GM19193 (cell line): Measurements from ENCODE around the gene HMGXB3.

Source experiments
- POLR2A ChIP-seq: IDR thresholded peaks from 4 replicates; pipeline ENCODE4 v1.6.1; 2011; ENCODE audit not compliant: insufficient read depth, insufficient read length; ENCODE audit errors: extremely low read depth

The HMGXB3 gene

GRCh38 chr5:150077060-150077459, 76.5 kb downstream of the HMGXB3 start:
- TF ChIP-seq POLR2A = no peak

- no peak for TF ChIP-seq POLR2A
These were observed 77.7 kb downstream of the HMGXB3 start for GRCh38 chr5:150077996-150078801.

DNA sequence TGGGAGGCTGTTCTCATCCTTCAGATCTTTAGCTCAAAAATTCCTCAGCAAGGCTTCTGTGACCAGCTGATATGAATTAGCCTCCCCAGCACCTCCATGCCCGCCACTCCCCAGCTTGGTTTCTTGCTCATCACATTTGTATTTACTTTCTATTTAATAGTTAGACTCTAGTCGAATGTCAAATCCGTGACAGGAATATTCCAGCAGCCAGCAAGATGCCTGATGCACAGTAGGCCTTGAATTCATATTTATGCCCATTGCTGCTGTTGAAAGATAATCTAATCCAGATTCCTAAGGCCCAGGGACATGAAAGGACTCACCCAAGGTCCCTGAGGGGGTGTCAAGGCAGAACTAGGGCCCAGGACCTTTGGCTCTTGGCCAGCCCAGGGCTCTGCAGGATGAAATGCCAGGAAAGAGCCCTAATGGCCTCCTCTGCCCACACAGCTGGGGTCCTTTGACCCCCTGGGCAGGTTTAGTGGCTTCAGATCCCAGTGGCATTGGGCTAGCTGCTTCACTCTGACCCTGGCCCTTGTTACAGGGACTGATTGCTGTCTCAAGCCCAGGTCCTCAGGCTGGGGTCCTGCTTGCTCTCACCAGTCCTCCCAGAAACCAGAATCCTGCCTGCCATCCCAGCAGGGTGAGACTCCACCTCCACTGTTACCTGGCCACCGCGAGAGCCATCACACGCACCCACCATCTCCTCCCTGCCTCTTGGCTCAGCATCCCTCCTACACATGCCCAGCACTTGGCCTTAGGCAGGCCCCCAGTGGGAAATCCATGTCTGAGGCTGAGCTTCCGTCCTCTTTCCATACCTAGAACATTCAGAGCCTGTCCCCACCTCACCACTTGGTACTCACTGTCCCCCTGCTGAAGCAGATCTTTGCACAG, 78.5 kb downstream of the HMGXB3 start:
- no peak for TF ChIP-seq POLR2A

- no peak for TF ChIP-seq POLR2A
These were observed 79.4 kb downstream of the HMGXB3 start for GRCh38 chr5:150079909-150080461.

GRCh38 chr5:150080696-150081435, 80.3 kb downstream of the HMGXB3 start:
- no peak for TF ChIP-seq POLR2A

GRCh38 chr5:150081541-150082283, 81.2 kb downstream of the HMGXB3 start:
- TF ChIP-seq POLR2A = no peak

- TF ChIP-seq POLR2A = no peak
These were observed 81.8 kb downstream of the HMGXB3 start for GRCh38 chr5:150082374-150082773.

DNA sequence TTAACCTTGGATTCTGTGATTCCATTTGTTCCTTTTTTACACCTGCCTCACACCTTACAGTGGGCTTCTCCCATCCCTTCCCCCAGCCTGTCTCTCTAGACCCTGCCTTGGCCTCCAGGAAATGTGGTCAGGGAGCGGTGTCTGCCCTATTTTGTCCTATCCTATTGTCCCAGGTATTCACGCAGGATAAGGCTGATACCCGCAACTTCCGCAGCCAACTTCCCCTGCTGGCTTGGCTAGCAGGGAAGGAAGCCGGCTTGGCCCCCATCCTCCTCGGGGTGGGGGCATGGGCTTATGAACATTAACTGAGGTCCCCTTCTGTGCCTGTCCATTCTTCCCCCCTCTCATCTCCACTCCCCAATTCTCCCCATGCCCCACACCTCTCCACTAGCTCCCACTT, 82.3 kb downstream of the HMGXB3 start:
- TF ChIP-seq POLR2A = no peak

DNA sequence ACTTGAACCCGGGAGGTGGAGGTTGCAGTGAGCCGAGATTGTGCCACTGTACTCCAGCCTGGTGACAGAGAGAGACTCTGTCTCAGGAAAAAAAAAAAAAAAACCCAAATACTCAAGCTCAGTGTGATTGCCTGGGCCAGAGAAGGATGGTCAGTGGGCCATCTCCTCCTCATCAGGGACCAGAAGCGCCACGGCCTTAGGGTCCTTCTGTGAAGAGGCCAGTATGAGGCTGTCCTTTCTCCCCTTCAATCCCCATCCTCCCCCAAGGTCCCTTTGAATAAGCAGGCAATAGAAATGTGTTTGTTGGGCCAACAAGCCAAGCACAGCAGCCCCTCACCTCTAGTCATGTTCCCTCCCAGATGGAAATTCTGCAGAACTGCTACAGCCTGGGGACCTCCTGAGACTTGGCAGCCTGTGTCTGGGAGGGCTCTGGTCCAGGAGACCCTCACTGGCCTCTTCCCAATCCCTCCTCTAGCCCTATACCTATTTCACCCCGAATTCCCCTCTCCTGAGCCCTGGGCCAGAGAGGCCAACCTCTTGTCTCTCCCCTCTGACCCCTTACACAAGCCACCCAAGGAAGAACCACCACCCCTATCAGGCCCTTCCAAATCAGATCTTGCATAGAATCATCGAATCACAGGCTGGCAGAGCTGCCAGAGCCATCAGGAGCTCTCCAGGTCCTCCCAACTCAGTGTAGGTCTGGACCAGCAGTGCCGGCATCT, 84.8 kb downstream of the HMGXB3 start:
- TF ChIP-seq POLR2A = no peak

DNA sequence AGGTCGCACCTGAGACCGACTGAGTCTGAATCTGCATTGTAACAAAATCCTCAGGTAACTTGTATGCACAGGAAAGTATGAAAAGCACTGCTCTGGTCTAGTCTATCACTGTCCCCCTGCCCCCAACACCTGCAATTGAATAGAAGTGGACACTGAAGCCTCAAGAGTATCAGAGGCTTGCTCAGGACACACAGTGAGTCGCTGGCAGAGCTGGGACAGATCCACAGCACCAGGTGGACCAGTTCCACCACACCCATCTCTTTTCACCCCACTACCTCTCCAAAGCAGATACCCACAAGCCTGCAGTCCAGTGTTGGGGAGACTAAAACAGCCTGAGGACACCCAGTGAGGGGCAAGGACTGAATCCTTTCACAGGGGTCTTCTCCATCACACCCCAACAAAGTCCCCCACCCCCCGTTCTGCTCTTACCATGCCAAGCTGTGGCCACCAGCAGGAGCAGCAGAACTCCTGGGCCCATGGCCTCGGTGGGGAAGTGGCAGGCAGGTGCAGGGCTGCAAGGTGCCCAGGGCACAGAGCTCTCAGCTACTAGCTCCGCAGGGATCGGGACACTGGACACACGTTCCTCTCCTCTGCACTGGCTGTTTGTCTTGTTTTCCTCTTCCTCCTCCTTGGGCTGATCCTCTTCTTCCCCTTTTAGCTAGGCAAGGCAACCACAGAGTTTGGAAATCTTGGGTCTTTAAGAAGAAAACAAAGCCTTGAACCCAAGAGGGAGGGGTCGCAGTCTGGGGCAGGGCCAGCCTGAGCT, 85.6 kb downstream of the HMGXB3 start, which contains the start of gene CSF1R:
TSS of gene CSF1R (minus strand) at position 605 of the 766 bp plus-strand sequence. CDS start at position 478, 127 bp downstream.
- no peak for TF ChIP-seq POLR2A

GRCh38 chr5:150092159-150092787, 91.7 kb downstream of the HMGXB3 start:
- TF ChIP-seq POLR2A = no peak

- TF ChIP-seq POLR2A = no peak
These were observed 96.6 kb downstream of the HMGXB3 start for GRCh38 chr5:150097152-150097551.
